ENCODE measurements around the gene DCUN1D1.

The DCUN1D1 gene

GRCh38 chr3:182889948-182890629 is 90.2 kb downstream of the DCUN1D1 start:
- DNase-seq, result no peak

All from inflammatory macrophage (primary cell).